Activated CD8-positive, alpha-beta memory T cell treated with anti-CD3 and anti-CD28 coated beads for 4 hours (primary cell): ENCODE measurements around the gene SCN4A.
"Not testable (repeated sequence)": the region's sequence is repeated elsewhere in the genome, so short reads cannot be mapped to it uniquely, and the experiment has no call there.

Source experiments
- DNase-seq, 2 donors: peaks; one replicate each; pipeline ENCODE4 v3.0.0-alpha.2; 2020; ENCODE audit warnings: low read depth in 2 of 2

SCN4A gene

GRCh38 chr17:63916566-63917185, 56.0 kb downstream of the SCN4A start:
- no peak for DNase-seq

- not testable (repeated sequence) for DNase-seq
These were observed 57.0 kb downstream of the SCN4A start for GRCh38 chr17:63915753-63916152.

GRCh38 chr17:63914471-63914870, 58.2 kb downstream of the SCN4A start:
- DNase-seq = no peak

- peak; percentile 20 to 35 for DNase-seq
These were observed 61.0 kb downstream of the SCN4A start for GRCh38 chr17:63911657-63912100.

- DNase-seq = no peak
These were observed 61.6 kb downstream of the SCN4A start, which contains the start of gene CSHL1 for GRCh38 chr17:63911041-63911635. TSS of gene CSHL1 (minus strand) at chr17:63911258. CDS start at chr17:63911196, 62 bp downstream.

GRCh38 chr17:63910096-63910495, 62.6 kb downstream of the SCN4A start:
- DNase-seq = no peak

GRCh38 chr17:63909586-63909985, 63.1 kb downstream of the SCN4A start:
- not testable (repeated sequence) for DNase-seq

GRCh38 chr17:63907161-63907778, 65.4 kb downstream of the SCN4A start:
- DNase-seq = not testable (repeated sequence)

GRCh38 chr17:63904796-63905195, 67.9 kb downstream of the SCN4A start:
- DNase-seq = not testable (repeated sequence)

- DNase-seq = not testable (repeated sequence)
These were observed 68.9 kb downstream of the SCN4A start for GRCh38 chr17:63903787-63904201.

- not testable (repeated sequence) for DNase-seq
These were observed 70.7 kb downstream of the SCN4A start for GRCh38 chr17:63901971-63902370.

GRCh38 chr17:63898899-63899798, 73.6 kb downstream of the SCN4A start:
- DNase-seq = not testable (repeated sequence)

GRCh38 chr17:63896524-63897354, 76.0 kb downstream of the SCN4A start, which contains the start of gene CSH1:
TSS of gene CSH1 (minus strand) at chr17:63896574. CDS start at chr17:63896511, 63 bp downstream.
- DNase-seq = not testable (repeated sequence)

- DNase-seq = not testable (repeated sequence)
These were observed 77.9 kb downstream of the SCN4A start for GRCh38 chr17:63894821-63895220.

GRCh38 chr17:63894021-63894420, 78.7 kb downstream of the SCN4A start:
- DNase-seq = not testable (repeated sequence)

GRCh38 chr17:63892316-63893037, 80.2 kb downstream of the SCN4A start:
- not testable (repeated sequence) for DNase-seq

- not testable (repeated sequence) for DNase-seq
These were observed 83.5 kb downstream of the SCN4A start for GRCh38 chr17:63889026-63889848.
